ENCODE results near the gene KRTAP29-1. TPM values are rescaled to one million over a fixed set of nuclear protein-coding genes. Genes with fewer than 3 reads are reported as not detected.
A peak's percentile ranks its signal among the peaks of the same experiment; 100 is the strongest.

KRTAP29-1 gene
- total and polyA plus RNA-seq, 2 experiments from 2014 or later = not detected

- no peak overlapping the region for H3K4me3 ChIP-seq
- H3K36me3 ChIP-seq = no peaks in the 10 kb centered on the region
- no peaks in the 10 kb centered on the region for H3K9me3 ChIP-seq (ENCODE audit: low read depth)
- no peak overlapping the region for H3K27ac ChIP-seq
- no peak for TF ChIP-seq CTCF (IDR thresholded peaks at IDR 0.05; ENCODE audit: low read depth, low read length)
- no peaks in the 10 kb centered on the region for H3K27me3 ChIP-seq
- no peak for DNase-seq (ENCODE audit: low read depth in 1 of 2, low spot score in 1 of 2)
- H3K4me1 ChIP-seq (ENCODE audit: low read depth) = no peaks in the 10 kb centered on the region
Observed at GRCh38 chr17:41325611-41326010, 23.0 kb upstream of the KRTAP29-1 start.

GRCh38 chr17:41325126-41325525, 22.5 kb upstream of the KRTAP29-1 start:
- Histone ChIP-seq H3K27me3 (no peaks in the 10 kb centered on the region), H3K27ac (no peak overlapping the region), H3K4me3 (no peak overlapping the region), H3K4me1 (ENCODE audit: low read depth) (no peaks in the 10 kb centered on the region), H3K9me3 (ENCODE audit: low read depth) (no peaks in the 10 kb centered on the region), H3K36me3 (no peaks in the 10 kb centered on the region)
- DNase-seq (ENCODE audit: low read depth in 1 of 2, low spot score in 1 of 2) = no peak
- TF ChIP-seq CTCF (IDR thresholded peaks at IDR 0.05; ENCODE audit: low read depth, low read length) = no peak

GRCh38 chr17:41324180-41325075, 21.8 kb upstream of the KRTAP29-1 start:
- no peak for TF ChIP-seq CTCF (IDR thresholded peaks at IDR 0.05; ENCODE audit: low read depth, low read length)
- Histone ChIP-seq H3K27me3 (no peaks in the 10 kb centered on the region), H3K27ac (no peak overlapping the region), H3K9me3 (ENCODE audit: low read depth) (no peaks in the 10 kb centered on the region), H3K4me3 (no peak overlapping the region), H3K4me1 (ENCODE audit: low read depth) (no peaks in the 10 kb centered on the region), H3K36me3 (no peaks in the 10 kb centered on the region)
- peak in 1 of 2 donors; percentile 39 for DNase-seq (ENCODE audit: low read depth in 1 of 2, low spot score in 1 of 2)

GRCh38 chr17:41322903-41323895, 20.5 kb upstream of the KRTAP29-1 start:
- Histone ChIP-seq H3K4me3 (no peak overlapping the region), H3K27me3 (no peaks in the 10 kb centered on the region), H3K4me1 (ENCODE audit: low read depth) (no peaks in the 10 kb centered on the region), H3K36me3 (no peaks in the 10 kb centered on the region), H3K27ac (no peak overlapping the region), H3K9me3 (ENCODE audit: low read depth) (no peaks in the 10 kb centered on the region)
- no peak for DNase-seq (ENCODE audit: low read depth in 1 of 2, low spot score in 1 of 2)
- no peak for TF ChIP-seq CTCF (IDR thresholded peaks at IDR 0.05; ENCODE audit: low read depth, low read length)

- DNase-seq (ENCODE audit: low read depth in 1 of 2, low spot score in 1 of 2) = peak; percentile 42 to 67
- Histone ChIP-seq H3K27me3 (no peaks in the 10 kb centered on the region), H3K4me1 (ENCODE audit: low read depth) (no peaks in the 10 kb centered on the region), H3K36me3 (no peaks in the 10 kb centered on the region), H3K9me3 (ENCODE audit: low read depth) (no peaks in the 10 kb centered on the region), H3K4me3 (no peak overlapping the region), H3K27ac (no peak overlapping the region)
- TF ChIP-seq CTCF (IDR thresholded peaks at IDR 0.05; ENCODE audit: low read depth, low read length) = peak; percentile 84
Observed at GRCh38 chr17:41322094-41322902, 19.6 kb upstream of the KRTAP29-1 start.

Measured in cardiac muscle cell (in vitro differentiated cells and primary cell).